Fibroblast of mammary gland (primary cell): ENCODE results near the gene TRAPPC6A.

ENCODE experiments used
- DNase-seq: peaks from one replicate; pipeline ENCODE4 v3.0.0-alpha.2; 2010; ENCODE audit warnings: low read depth
- H3K4me3 ChIP-seq: 2 replicates; pipeline ENCODE4 v1.5.1; 2011; ENCODE audit warnings: low read depth, mild to moderate bottlenecking, low read length, moderate library complexity; ENCODE audit not compliant: control insufficient read depth
- CTCF ChIP-seq: conservative IDR thresholded peaks from 2 replicates; pipeline ENCODE4 v1.5.1; 2011; ENCODE audit warnings: low read depth, low read length, inconsistent platforms; ENCODE audit not compliant: control insufficient read depth, insufficient read depth

Gene TRAPPC6A

GRCh38 chr19:45160870-45161737, 16.9 kb downstream of the TRAPPC6A start, which contains the start of gene NKPD1:
Gene NKPD1, minus strand, starts transcription at chr19:45160982. Its CDS starts 832 bp downstream, at chr19:45160150.
- no peak for DNase-seq
- TF ChIP-seq CTCF = no peak
- no peak within 1 kb of the TSS for H3K4me3 ChIP-seq

GRCh38 chr19:45159971-45160324, 18.1 kb downstream of the TRAPPC6A start:
- H3K4me3 ChIP-seq = no peak overlapping the region
- no peak for TF ChIP-seq CTCF
- no peak for DNase-seq

- no peak for TF ChIP-seq CTCF
- H3K4me3 ChIP-seq = no peak overlapping the region
- DNase-seq = no peak
These were observed 18.6 kb downstream of the TRAPPC6A start for GRCh38 chr19:45159210-45159970.

- no peak for TF ChIP-seq CTCF
- DNase-seq = no peak
- H3K4me3 ChIP-seq = no peak overlapping the region
These were observed 19.4 kb downstream of the TRAPPC6A start for GRCh38 chr19:45158503-45159209.

GRCh38 chr19:45156751-45157150, 21.3 kb downstream of the TRAPPC6A start:
- TF ChIP-seq CTCF = no peak
- no peak for DNase-seq
- no peak overlapping the region for H3K4me3 ChIP-seq

- no peak overlapping the region for H3K4me3 ChIP-seq
- no peak for DNase-seq
- no peak for TF ChIP-seq CTCF
These were observed 21.9 kb downstream of the TRAPPC6A start for GRCh38 chr19:45156011-45156630.
